ENCODE data around the gene CYP46A1.

Gene CYP46A1

GRCh38 chr14:99707420-99707819, 23.3 kb downstream of the CYP46A1 start:
- in situ Hi-C loops (cut with MboI; ENCODE audit: low sequenced_read_pairs), result no loop called here

GRCh38 chr14:99707921-99708320, 23.8 kb downstream of the CYP46A1 start:
- in situ Hi-C loops (cut with MboI; ENCODE audit: low sequenced_read_pairs), result no loop called here

GRCh38 chr14:99708449-99708848, 24.4 kb downstream of the CYP46A1 start:
- in situ Hi-C loops (cut with MboI; ENCODE audit: low sequenced_read_pairs), result no loop called here

GRCh38 chr14:99713972-99714371, 29.9 kb downstream of the CYP46A1 start:
- in situ Hi-C loops (cut with MboI; ENCODE audit: low sequenced_read_pairs), result no loop called here

GRCh38 chr14:99715266-99716000, 31.3 kb downstream of the CYP46A1 start:
- in situ Hi-C loops (cut with MboI; ENCODE audit: low sequenced_read_pairs), result no loop called here

- in situ Hi-C loops (cut with MboI; ENCODE audit: low sequenced_read_pairs), result no loop called here
Observed at GRCh38 chr14:99716091-99716849, 32.2 kb downstream of the CYP46A1 start.

GRCh38 chr14:99716850-99717681, 33.0 kb downstream of the CYP46A1 start:
- in situ Hi-C loops (cut with MboI; ENCODE audit: low sequenced_read_pairs), result no loop called here

GRCh38 chr14:99717682-99718013, 33.5 kb downstream of the CYP46A1 start:
- in situ Hi-C loops (cut with MboI; ENCODE audit: low sequenced_read_pairs), result no loop called here

GRCh38 chr14:99718031-99718810, 34.1 kb downstream of the CYP46A1 start:
- in situ Hi-C loops (cut with MboI; ENCODE audit: low sequenced_read_pairs), result no loop called here

GRCh38 chr14:99718811-99719192, 34.7 kb downstream of the CYP46A1 start:
- in situ Hi-C loops (cut with MboI; ENCODE audit: low sequenced_read_pairs), result no loop called here

- in situ Hi-C loops (cut with MboI; ENCODE audit: low sequenced_read_pairs), result no loop called here
Observed at GRCh38 chr14:99720941-99721791, 37.1 kb downstream of the CYP46A1 start.

GRCh38 chr14:99721792-99722516, 37.9 kb downstream of the CYP46A1 start:
- in situ Hi-C loops (cut with MboI; ENCODE audit: low sequenced_read_pairs), result no loop called here

- in situ Hi-C loops (cut with MboI; ENCODE audit: low sequenced_read_pairs), result no loop called here
Observed at GRCh38 chr14:99722741-99723140, 38.6 kb downstream of the CYP46A1 start.

GRCh38 chr14:99724196-99724891, 40.2 kb downstream of the CYP46A1 start:
- in situ Hi-C loops (cut with MboI; ENCODE audit: low sequenced_read_pairs), result no loop called here

GRCh38 chr14:99724939-99725773, 41.1 kb downstream of the CYP46A1 start:
- in situ Hi-C loops (cut with MboI; ENCODE audit: low sequenced_read_pairs), result no loop called here

GRCh38 chr14:99725774-99726537, 41.9 kb downstream of the CYP46A1 start:
- in situ Hi-C loops (cut with MboI; ENCODE audit: low sequenced_read_pairs), result no loop called here

- in situ Hi-C loops (cut with MboI; ENCODE audit: low sequenced_read_pairs), result no loop called here
Observed at GRCh38 chr14:99726538-99727095, 42.5 kb downstream of the CYP46A1 start.
